Spleen (tissue), 11 donors: Measurements from ENCODE around the gene NONO. TPM values are rescaled to one million over a fixed set of nuclear protein-coding genes. Genes with fewer than 3 reads are reported as not detected.
"Not testable (repeated sequence)": the region's sequence is repeated elsewhere in the genome, so short reads cannot be mapped to it uniquely, and the experiment has no call there.

Experiments
- DNase-seq: peaks from one replicate; pipeline ENCODE4 v3.0.0-alpha.2; 2020
- H3K27ac ChIP-seq, 8 donors: fragments of 200-600 bp; sonication (generic) in 7 of 8; 1 replicate in 4 of 8; 2 replicates in 4 of 8; pipeline versions ENCODE4 v1.5.0 to v1.8.0; 2016 to 2021; ENCODE audit warnings: inconsistent platforms in 4 of 8, mild to moderate bottlenecking in 4 of 8, moderate library complexity in 1 of 8
- H3K27me3 ChIP-seq, 7 donors: fragments of 200-600 bp; sonication (generic) in 6 of 7; replicated peaks in 1 of 7; 1 replicate in 4 of 7; 2 replicates in 3 of 7; pipeline versions ENCODE4 v1.5.0 to v1.8.0; 2016 to 2021; ENCODE audit warnings: inconsistent platforms in 3 of 7, mild to moderate bottlenecking in 1 of 7
- H3K36me3 ChIP-seq, 6 donors: fragments of 200-600 bp; sonication (generic) in 5 of 6; 1 replicate in 4 of 6; 2 replicates in 2 of 6; pipeline versions ENCODE4 v1.5.0 to v1.8.0; 2016 to 2021; ENCODE audit warnings: inconsistent platforms in 2 of 6
- H3K4me1 ChIP-seq, 6 donors: fragments of 200-600 bp; sonication (generic) in 5 of 6; 1 replicate in 3 of 6; 2 replicates in 3 of 6; pipeline versions ENCODE4 v1.5.0 to v1.8.0; 2016 to 2021; ENCODE audit warnings: inconsistent platforms in 3 of 6
- H3K4me3 ChIP-seq, 8 donors: fragments of 200-600 bp; sonication (generic) in 7 of 8; 1 replicate in 4 of 8; 2 replicates in 4 of 8; pipeline versions ENCODE4 v1.5.0 to v1.8.0; 2016 to 2021; ENCODE audit warnings: inconsistent platforms in 4 of 8, mild to moderate bottlenecking in 4 of 8, moderate library complexity in 2 of 8
- H3K9me3 ChIP-seq, 8 donors: fragments of 200-600 bp; sonication (generic) in 7 of 8; 1 replicate in 4 of 8; 2 replicates in 4 of 8; pipeline versions ENCODE4 v1.5.0 to v1.8.0; 2016 to 2021; ENCODE audit warnings: inconsistent platforms in 4 of 8
- CTCF ChIP-seq, 11 experiments: fragments of 200-600 bp in 7 of 11; fragments of 450-650 bp in 4 of 11; sonication (generic) in 4 of 11; IDR thresholded peaks in 8 of 11; conservative IDR thresholded peaks in 3 of 11; 1 replicate in 7 of 11; 2 replicates in 4 of 11; pipeline versions ENCODE4 v1.4.0 to v1.8.0; 2016 to 2021; ENCODE audit warnings: antibody characterized with exemption in 11 of 11, inconsistent platforms in 4 of 11, mild to moderate bottlenecking in 1 of 11
- POLR2A ChIP-seq, 3 donors: fragments of 450-650 bp; IDR thresholded peaks; one replicate each; pipeline ENCODE4 v1.5.1; 2017; ENCODE audit warnings: antibody characterized with exemption in 3 of 3, mild to moderate bottlenecking in 1 of 3
- POLR2AphosphoS5 ChIP-seq, 3 donors: sonication (generic); formaldehyde crosslinking; IDR thresholded peaks; one replicate each; pipeline ENCODE4 v1.5.1; 2017; ENCODE audit warnings: antibody characterized with exemption in 3 of 3
- WGBS, 5 donors: extraction: QIAGEN DNeasy Blood & Tissue Kit in 3 of 5; methylation state at CpG; one replicate each; pipeline versions ENCODE4 v1.1.5 to v1.1.7; 2013 to 2018; 5-methylcytosine and 5-hydroxymethylcytosine counted together
- intact Hi-C: fragments of 100-400 bp; cut with DNase I; formaldehyde crosslinking; loops from one replicate; pipeline ENCODE4 v1.15.0; 2023; ENCODE audit warnings: low total_unique reads
- polyA plus RNA-seq, 3 donors: library from polyadenylated mRNA; stranded (reverse); fragments of 200-250 nt; gene quantifications; one replicate each; pipeline ENCODE4 v1.2.1, GENCODE V29; 2013
- total RNA-seq, 7 donors: library from RNA; depleted of rRNA in 3 of 7; stranded (reverse); fragments of >200 nt in 3 of 7; fragmentation: NEBNext Ultra II Directional in 4 of 7; extraction: Animal tissue kit (Norgen Biotek cat#: 25700) in 4 of 7; gene quantifications; one replicate each; pipeline versions ENCODE4 v1.1.0 to v1.2.1, GENCODE V29; 2016 to 2021
- donor health status: healthy with polysubstance abuse.
- donor health status: DM: no; HTN: no; CAD: no; lungs with moderate emphysema.
- donor health status: DM: no; HTN: no; CAD: no.
- donor health status: Bipolar disorder and iron deficiency.
- donor health status: healthy.
- donor health status: DM: no; HTN: no; CAD: no.
- donor health status: DM: yes; HTN: yes; CAD: no.

Gene NONO
- total and polyA plus RNA-seq, 10 donors = 101 to 249 (median 229) TPM

GRCh38 chrX:71301195-71301924 lies 17.9 kb downstream of the NONO start, which contains the start of gene ITGB1BP2:
Gene ITGB1BP2, plus strand, starts transcription at chrX:71301750. Its CDS starts 57 bp downstream, at chrX:71301807.
- Histone ChIP-seq H3K4me1 (peaks cover 0 to 8% (median 2%) of the 10 kb centered on the region in 6 donors), H3K27me3 (no peaks in the 10 kb centered on the region), H3K4me3 (no peak within 1 kb of the TSS), H3K9me3 (no peaks in the 10 kb centered on the region), H3K36me3 (peaks cover 0 to 50% (median 40%) of the 10 kb centered on the region in 6 donors), H3K27ac (peak within 1 kb of the TSS in 3 of 8 donors; percentile 16 to 38 (median 25))
- 63 to 86% (median 76%) methylated on average over 9 to 10 of the region's 10 CpGs for WGBS, 5 donors
- TF ChIP-seq POLR2AphosphoS5 (IDR thresholded peaks at IDR 0.05) = no peak
- TF ChIP-seq CTCF (IDR thresholded peaks at IDR 0.05 in 8 of 11, conservative IDR thresholded peaks at IDR 0.05 in 3 of 11) = no peak
- no peak for TF ChIP-seq POLR2A (IDR thresholded peaks at IDR 0.05)
- intact Hi-C loops = no loop called here
- no peak for DNase-seq

- Histone ChIP-seq H3K9me3 (no peaks in the 10 kb centered on the region), H3K27me3 (no peaks in the 10 kb centered on the region), H3K4me3 (no peak overlapping the region), H3K4me1 (peaks cover 0 to 8% (median 2%) of the 10 kb centered on the region in 6 donors), H3K27ac (peak overlapping the region in 3 of 8 donors; percentile 16 to 38 (median 25)), H3K36me3 (peaks cover 0 to 37% (median 27%) of the 10 kb centered on the region in 6 donors)
- intact Hi-C loops = no loop called here
- TF ChIP-seq POLR2AphosphoS5 (IDR thresholded peaks at IDR 0.05) (no peak), CTCF (IDR thresholded peaks at IDR 0.05 in 8 of 11, conservative IDR thresholded peaks at IDR 0.05 in 3 of 11) (no peak), POLR2A (IDR thresholded peaks at IDR 0.05) (no peak)
- WGBS, 5 donors = 49 to 75% (median 61%) methylated on average over 5 of the region's 5 CpGs
- DNase-seq = no peak
These were observed 19.2 kb downstream of the NONO start for GRCh38 chrX:71302461-71303213.

- Histone ChIP-seq H3K27me3 (no peaks in the 10 kb centered on the region), H3K4me1 (peaks cover 0 to 8% (median 2%) of the 10 kb centered on the region in 6 donors), H3K36me3 (peaks cover 0 to 18% (median 9%) of the 10 kb centered on the region in 6 donors), H3K4me3 (no peak overlapping the region), H3K27ac (no peak overlapping the region), H3K9me3 (no peaks in the 10 kb centered on the region)
- DNase-seq = no peak
- TF ChIP-seq CTCF (IDR thresholded peaks at IDR 0.05 in 8 of 11, conservative IDR thresholded peaks at IDR 0.05 in 3 of 11) (no peak), POLR2A (IDR thresholded peaks at IDR 0.05) (no peak), POLR2AphosphoS5 (IDR thresholded peaks at IDR 0.05) (no peak)
- intact Hi-C loops = no loop called here
- WGBS, 5 donors = 74 to 95% (median 95%) methylated on average over 2 of the region's 2 CpGs
These were observed 21.1 kb downstream of the NONO start for GRCh38 chrX:71304561-71304960.

GRCh38 chrX:71315917-71316316 lies 32.5 kb downstream of the NONO start:
- 89 to 99% (median 96%) methylated on average over 7 of the region's 7 CpGs for WGBS, 5 donors
- Histone ChIP-seq H3K4me1 (no peaks in the 10 kb centered on the region), H3K36me3 (no peaks in the 10 kb centered on the region), H3K27me3 (no peaks in the 10 kb centered on the region), H3K27ac (no peak overlapping the region), H3K4me3 (no peak overlapping the region), H3K9me3 (no peaks in the 10 kb centered on the region)
- no peak for DNase-seq
- intact Hi-C loops = no loop called here
- TF ChIP-seq POLR2AphosphoS5 (IDR thresholded peaks at IDR 0.05) (no peak), CTCF (IDR thresholded peaks at IDR 0.05 in 8 of 11, conservative IDR thresholded peaks at IDR 0.05 in 3 of 11) (no peak), POLR2A (IDR thresholded peaks at IDR 0.05) (no peak)

- H3K4me1 ChIP-seq, DNase-seq, intact Hi-C loops, H3K27ac ChIP-seq, H3K9me3 ChIP-seq, H3K27me3 ChIP-seq, H3K4me3 ChIP-seq, H3K36me3 ChIP-seq: not testable (repeated sequence)
- WGBS, 5 donors = 81 to 88% methylated on average over 1 of the region's 1 CpG; no CpG with 5 or more reads in 3 of the 5 donors
These were observed 33.5 kb downstream of the NONO start for GRCh38 chrX:71316959-71317358.
